Activated naive CD4-positive, alpha-beta T cell treated with anti-CD3 and anti-CD28 coated beads, Interleukin-2, amount 50 U/mL, for 72 hours (primary cell): ENCODE measurements around the gene FLRT3. TPM values are rescaled to one million over a fixed set of nuclear protein-coding genes. Genes with fewer than 3 reads are reported as not detected.

Experiments used
- ATAC-seq, 2 donors: fragments of 150-1000 bp; cut with Tn5 transposase; 2 replicates each; pipeline ENCODE4 v1.10.0; 2021; ENCODE audit warnings: mild to moderate bottlenecking in 2 of 2, moderate library complexity in 2 of 2
- DNase-seq, 2 donors: peaks; one replicate each; pipeline ENCODE4 v3.0.0; 2021 to 2022; ENCODE audit warnings: low spot score in 2 of 2
- H3K27ac Mint-ChIP-seq, 2 donors: one replicate each; pipeline ENCODE4 v1.8.0; 2022; ENCODE audit warnings: mild to moderate bottlenecking in 2 of 2, mixed read lengths in 2 of 2
- H3K36me3 Mint-ChIP-seq, 2 donors: one replicate each; pipeline ENCODE4 v1.8.0; 2022; ENCODE audit warnings: mixed read lengths in 2 of 2
- H3K9me3 Mint-ChIP-seq, 2 donors: one replicate each; pipeline ENCODE4 v1.8.0; 2022; ENCODE audit warnings: mixed read lengths in 2 of 2
- total RNA-seq, 2 donors: library from RNA; stranded (reverse); gene quantifications; one replicate each; pipeline ENCODE4 v1.2.3, GENCODE V29; 2022

Gene FLRT3
- total RNA-seq, 2 donors from 2014 or later: not detected

DNA sequence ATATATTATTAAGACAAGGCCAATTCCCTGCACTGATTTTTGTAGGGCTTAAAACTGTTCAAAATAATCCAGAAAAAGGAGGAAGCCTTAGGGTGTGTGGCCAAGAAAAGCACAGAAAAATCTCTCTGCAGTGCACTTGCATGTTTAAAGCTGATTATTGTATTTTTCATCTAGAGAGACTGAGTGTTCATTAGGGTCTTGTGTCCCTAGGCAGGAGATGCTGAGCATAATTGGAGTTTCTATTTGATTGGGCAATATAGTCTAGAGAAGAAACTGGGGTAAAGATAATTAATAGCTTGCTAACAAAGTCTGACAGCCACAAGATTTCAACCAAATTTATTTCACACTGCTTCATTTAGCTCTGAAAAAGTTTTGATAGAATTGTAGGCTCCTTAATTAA, 2.4 kb downstream of the FLRT3 start:
- H3K9me3 Mint-ChIP-seq: peaks cover 0 to 5% of the 10 kb centered on the region in 2 donors
- H3K27ac Mint-ChIP-seq: no peak overlapping the region
- H3K36me3 Mint-ChIP-seq: no peaks in the 10 kb centered on the region
- no peak for ATAC-seq
- no peak for DNase-seq

- ATAC-seq (no peak), DNase-seq (no peak)
- Mint-ChIP-seq H3K27ac (no peak overlapping the region), H3K9me3 (peaks cover 0 to 4% of the 10 kb centered on the region in 2 donors), H3K36me3 (no peaks in the 10 kb centered on the region)
Measured at GRCh38 chr20:14334306-14334930, 3.0 kb downstream of the FLRT3 start.

- H3K9me3 Mint-ChIP-seq: peaks cover 0 to 4% of the 10 kb centered on the region in 2 donors
Measured at GRCh38 chr20:14333721-14334120, 3.7 kb downstream of the FLRT3 start.

DNA sequence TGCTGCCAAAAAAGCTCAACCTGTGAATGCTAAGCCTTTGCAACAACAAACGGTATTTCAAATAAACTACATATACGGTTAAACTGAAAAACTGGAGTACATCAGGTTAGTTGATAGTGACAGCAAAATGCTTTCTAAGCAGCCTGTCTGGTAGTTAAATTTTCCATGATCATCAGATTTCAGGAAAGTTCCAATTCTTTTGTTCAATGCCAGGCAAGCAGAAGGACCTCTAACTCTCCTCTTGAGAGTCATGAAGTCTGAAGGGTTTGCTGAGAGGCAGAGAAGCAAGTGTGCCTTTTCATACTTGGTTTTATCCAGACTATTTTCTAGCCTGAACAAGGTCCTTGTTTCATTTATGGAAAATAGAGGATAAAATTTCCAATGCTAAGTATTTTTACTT, 4.5 kb downstream of the FLRT3 start:
- H3K36me3 Mint-ChIP-seq: no peaks in the 10 kb centered on the region
- peaks cover 0 to 4% of the 10 kb centered on the region in 2 donors for H3K9me3 Mint-ChIP-seq
- DNase-seq (no peak), ATAC-seq (no peak)
- no peak overlapping the region for H3K27ac Mint-ChIP-seq

More at GRCh38 chr20:14333721-14334120, 3.7 kb downstream of the FLRT3 start:
- DNase-seq: no peak
- H3K36me3 Mint-ChIP-seq: no peaks in the 10 kb centered on the region
- ATAC-seq: no peak
- H3K27ac Mint-ChIP-seq: no peak overlapping the region

DNA sequence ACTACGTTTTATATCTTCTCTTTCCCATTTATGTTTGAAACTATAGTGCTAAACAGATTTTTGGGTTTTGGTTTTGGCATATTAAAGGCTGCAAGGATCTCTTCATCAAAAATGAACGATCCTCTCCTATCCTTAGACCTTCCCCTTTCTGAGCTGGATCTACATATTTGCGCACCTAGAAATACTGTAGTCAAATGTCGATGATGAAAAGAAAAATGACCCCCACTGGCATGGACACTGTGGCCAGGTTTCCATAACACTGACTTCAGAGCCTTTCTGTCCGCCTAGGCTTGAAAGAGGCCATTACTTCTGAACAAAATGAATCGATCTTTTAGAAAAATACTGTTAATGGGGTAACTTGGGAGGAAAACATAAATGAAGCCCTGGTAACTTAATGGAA, 5.8 kb downstream of the FLRT3 start:
- no peak for ATAC-seq
- H3K9me3 Mint-ChIP-seq: peaks cover 0 to 4% of the 10 kb centered on the region in 2 donors
- H3K36me3 Mint-ChIP-seq: no peaks in the 10 kb centered on the region
- H3K27ac Mint-ChIP-seq: no peak overlapping the region
- no peak for DNase-seq

GRCh38 chr20:14319704-14320103, 17.7 kb downstream of the FLRT3 start:
- Mint-ChIP-seq H3K27ac (no peak overlapping the region), H3K36me3 (no peaks in the 10 kb centered on the region), H3K9me3 (peaks cover 18 to 28% of the 10 kb centered on the region in 2 donors)
- ATAC-seq: no peak
- DNase-seq: no peak

DNA sequence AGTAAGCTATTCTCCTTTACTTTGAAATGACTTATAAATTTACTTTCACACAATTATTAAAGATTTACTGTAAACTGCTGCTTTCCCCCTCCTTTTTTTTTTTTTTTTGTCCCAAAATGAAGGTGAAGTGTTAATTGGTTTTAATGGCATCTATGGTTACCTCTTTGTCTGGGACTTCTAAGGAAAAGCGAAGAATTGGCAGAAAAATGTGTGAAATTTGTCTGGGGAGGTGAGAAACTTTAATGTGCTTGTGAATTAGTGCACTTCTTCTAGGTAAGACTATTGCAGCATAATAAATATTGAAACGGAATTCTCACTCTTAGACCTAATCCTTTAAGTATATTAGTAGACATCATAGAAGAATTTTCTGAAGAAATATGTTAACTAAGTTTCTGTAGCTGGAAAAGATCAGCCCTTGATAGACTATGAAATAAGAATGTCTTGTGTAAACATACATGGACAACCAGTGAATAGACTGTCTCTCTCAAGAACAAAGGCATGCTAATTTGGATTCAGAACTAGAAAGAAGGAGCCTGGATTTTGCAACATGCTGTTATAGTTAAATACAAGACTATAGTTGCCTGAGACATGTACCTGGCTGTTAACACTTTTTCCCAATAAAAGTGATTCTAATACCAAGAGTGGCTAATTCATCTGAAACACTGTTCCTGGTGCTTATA, 23.9 kb downstream of the FLRT3 start:
- ATAC-seq (no peak), DNase-seq (no peak)
- H3K27ac Mint-ChIP-seq: no peak overlapping the region
- no peaks in the 10 kb centered on the region for H3K36me3 Mint-ChIP-seq
- H3K9me3 Mint-ChIP-seq: peaks cover 4 to 11% of the 10 kb centered on the region in 2 donors

DNA sequence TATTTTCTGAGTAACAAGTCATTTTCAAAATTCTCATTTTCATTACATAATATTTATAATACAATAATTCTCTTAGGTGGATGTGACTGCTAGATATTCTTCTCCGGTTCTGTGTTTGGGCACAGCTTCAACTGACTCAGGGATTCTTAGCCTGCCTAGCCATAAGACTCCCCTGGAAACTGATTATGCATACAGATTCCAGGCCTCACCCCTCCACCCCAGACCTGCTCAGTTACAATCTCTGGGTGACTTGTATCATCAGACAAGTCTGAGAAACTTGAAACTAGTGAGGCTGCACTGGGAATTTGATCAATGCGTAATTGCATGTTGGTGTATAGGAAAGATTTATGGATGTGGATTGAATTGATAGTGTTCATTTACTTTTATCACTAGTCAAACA, 25.4 kb downstream of the FLRT3 start:
- ATAC-seq: no peak
- Mint-ChIP-seq H3K9me3 (peaks cover 3 to 10% of the 10 kb centered on the region in 2 donors), H3K27ac (no peak overlapping the region), H3K36me3 (no peaks in the 10 kb centered on the region)
- no peak for DNase-seq

GRCh38 chr20:14310977-14311627, 26.3 kb downstream of the FLRT3 start:
- no peak for DNase-seq
- Mint-ChIP-seq H3K9me3 (peaks cover 1 to 5% of the 10 kb centered on the region in 2 donors), H3K36me3 (no peaks in the 10 kb centered on the region), H3K27ac (no peak overlapping the region)
- ATAC-seq: no peak

GRCh38 chr20:14307956-14308355, 29.5 kb downstream of the FLRT3 start:
- H3K36me3 Mint-ChIP-seq: no peaks in the 10 kb centered on the region
- no peak overlapping the region for H3K27ac Mint-ChIP-seq
- H3K9me3 Mint-ChIP-seq: peaks cover 10 to 17% of the 10 kb centered on the region in 2 donors
- ATAC-seq (no peak), DNase-seq (no peak)

- ATAC-seq (no peak), DNase-seq (no peak)
- H3K9me3 Mint-ChIP-seq: peaks cover 10 to 17% of the 10 kb centered on the region in 2 donors
- H3K36me3 Mint-ChIP-seq: no peaks in the 10 kb centered on the region
- no peak overlapping the region for H3K27ac Mint-ChIP-seq
Measured at GRCh38 chr20:14304472-14304871, 32.9 kb downstream of the FLRT3 start.

DNA sequence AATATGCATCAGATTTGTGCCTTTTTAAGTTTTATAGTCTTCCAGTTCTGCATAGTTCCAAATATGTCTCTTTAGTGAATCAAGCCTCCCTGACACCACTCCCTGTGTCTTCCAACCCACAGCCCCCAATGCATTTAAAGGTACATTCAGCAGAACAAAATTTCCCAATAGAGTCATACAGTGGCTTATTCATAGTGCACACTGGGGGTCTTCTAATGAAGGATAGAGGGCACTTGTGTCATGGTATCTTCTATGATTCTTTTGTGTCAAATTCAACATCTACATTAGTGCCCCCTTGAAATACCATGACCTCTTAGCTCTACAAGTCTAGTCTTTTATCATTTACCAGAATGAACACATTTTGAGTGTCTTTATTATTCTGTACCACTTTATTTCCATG, 33.8 kb downstream of the FLRT3 start:
- ATAC-seq: no peak
- DNase-seq: no peak
- no peak overlapping the region for H3K27ac Mint-ChIP-seq
- H3K9me3 Mint-ChIP-seq: peaks cover 11 to 18% of the 10 kb centered on the region in 2 donors
- no peaks in the 10 kb centered on the region for H3K36me3 Mint-ChIP-seq

DNA sequence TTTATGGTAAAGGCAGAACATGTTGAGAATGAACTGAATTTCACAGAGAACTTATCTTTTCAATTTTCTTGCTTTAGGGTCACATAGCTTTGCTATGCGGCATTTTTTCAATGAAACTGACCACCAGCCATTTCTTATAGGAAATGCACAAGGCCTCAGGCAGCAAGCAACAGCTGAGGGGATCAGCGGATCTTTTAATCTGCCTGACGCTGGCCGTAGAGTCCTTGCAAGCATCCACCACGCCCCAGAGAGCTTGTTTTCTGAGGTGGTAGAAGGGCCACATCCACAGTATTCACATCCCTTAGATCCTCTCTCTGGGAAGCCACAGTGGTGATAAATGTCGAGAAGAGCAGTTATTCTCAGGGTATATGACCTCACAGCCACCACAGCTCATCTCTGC, 34.3 kb downstream of the FLRT3 start:
- DNase-seq (no peak), ATAC-seq (no peak)
- Mint-ChIP-seq H3K36me3 (no peaks in the 10 kb centered on the region), H3K27ac (no peak overlapping the region), H3K9me3 (peaks cover 14 to 21% of the 10 kb centered on the region in 2 donors)

DNA sequence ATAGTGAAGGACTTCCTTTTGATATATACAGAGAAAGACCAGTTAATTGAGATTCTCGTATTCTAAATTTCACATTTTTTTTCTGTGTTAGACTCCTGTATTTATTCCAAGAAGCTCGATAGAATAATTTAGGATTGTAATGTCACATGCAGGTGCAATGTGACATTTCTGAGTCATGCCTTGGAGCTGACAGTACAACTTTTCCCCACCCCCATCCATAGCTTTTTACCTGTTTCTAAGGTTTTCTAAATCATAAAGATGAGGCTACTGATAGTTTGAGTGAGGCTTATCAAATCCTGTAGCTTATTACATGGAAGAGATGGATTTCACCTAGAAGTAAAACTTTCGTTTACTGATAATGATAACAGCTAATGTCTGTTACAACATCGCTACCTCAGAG, 37.6 kb downstream of the FLRT3 start:
- H3K9me3 Mint-ChIP-seq: peaks cover 15% of the 10 kb centered on the region in 2 donors
- no peak overlapping the region for H3K27ac Mint-ChIP-seq
- no peaks in the 10 kb centered on the region for H3K36me3 Mint-ChIP-seq
- ATAC-seq (no peak), DNase-seq (no peak)

DNA sequence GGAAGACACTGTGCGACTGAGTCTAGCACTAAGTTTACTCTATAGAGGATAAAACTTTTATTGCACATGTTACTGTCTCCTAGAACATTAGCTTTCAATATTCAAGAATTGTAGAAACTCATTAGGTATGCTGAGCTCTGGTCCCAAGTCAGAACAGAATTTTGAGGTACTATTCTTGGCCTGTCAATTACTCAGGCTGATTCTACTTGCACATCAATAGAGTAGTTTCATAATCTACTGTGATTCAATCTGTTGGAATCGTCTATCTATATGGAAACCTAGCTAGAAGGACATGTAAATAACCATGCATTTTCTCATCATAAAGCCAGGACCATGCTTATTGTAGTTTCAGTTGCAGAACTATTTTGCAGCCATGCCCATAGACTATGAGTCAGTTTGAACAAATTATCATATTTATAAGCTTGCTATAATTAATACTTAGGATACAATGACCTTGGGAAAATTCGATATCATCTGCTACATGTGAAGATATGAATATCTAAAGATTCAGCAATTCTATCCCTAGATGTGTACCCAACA, 41.6 kb downstream of the FLRT3 start:
- no peak for ATAC-seq
- Mint-ChIP-seq H3K36me3 (no peaks in the 10 kb centered on the region), H3K9me3 (peaks cover 7 to 13% of the 10 kb centered on the region in 2 donors)

GRCh38 chr20:14295238-14295637, 42.2 kb downstream of the FLRT3 start:
- Mint-ChIP-seq H3K36me3 (no peaks in the 10 kb centered on the region), H3K27ac (no peak overlapping the region), H3K9me3 (peaks cover 7 to 13% of the 10 kb centered on the region in 2 donors)
- ATAC-seq (no peak), DNase-seq (no peak)

More for the DNA sequence above, 41.6 kb downstream of the FLRT3 start:
- no peak overlapping the region for H3K27ac Mint-ChIP-seq
- DNase-seq: no peak

DNA sequence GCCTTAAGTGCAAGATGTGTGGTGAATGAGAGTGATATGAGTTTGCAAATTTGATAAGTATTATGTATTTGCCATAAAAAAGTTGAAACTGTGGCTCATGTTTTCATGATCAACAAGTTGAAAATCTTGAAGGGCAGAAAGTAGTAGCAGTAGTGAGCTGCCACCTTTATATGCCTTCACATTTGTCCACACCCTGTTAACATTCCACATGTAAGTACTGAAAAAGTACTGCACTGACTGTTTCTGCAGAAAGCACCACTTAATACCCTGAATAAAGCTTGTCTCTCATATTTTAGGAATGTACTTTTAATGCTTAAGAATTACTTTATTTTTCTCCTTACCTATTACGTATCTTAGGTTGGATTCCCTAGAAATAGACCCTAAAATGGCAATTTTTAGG, 45.9 kb downstream of the FLRT3 start:
- no peak for DNase-seq
- ATAC-seq: no peak
- H3K36me3 Mint-ChIP-seq: no peaks in the 10 kb centered on the region
- H3K27ac Mint-ChIP-seq: no peak overlapping the region
- peaks cover 12% of the 10 kb centered on the region in 2 donors for H3K9me3 Mint-ChIP-seq
